Measurements from ENCODE around the gene FAR1.

GRCh38 chr11:13778345-13778744, 109.9 kb downstream of the FAR1 start:
- TF ChIP-seq RFX5 (IDR thresholded peaks at IDR 0.05; ENCODE audit: low read length) (no peak), GATA2 (CRISPR knock-in tag; IDR thresholded peaks at IDR 0.05) (no peak), CTCF (IDR thresholded peaks at IDR 0.05) (no peak)

Data from SK-N-SH (cell line).